ENCODE data around the gene TMOD1. TPM values are rescaled to one million over a fixed set of nuclear protein-coding genes. Genes with fewer than 3 reads are reported as not detected.

TMOD1 gene
- total RNA-seq, 1 donor from 2014 or later = 1.9 TPM

- DNase-seq (no peak), ATAC-seq (ENCODE audit: low read depth) (no peak)
- Mint-ChIP-seq H3K36me3 (ENCODE audit: low read depth) (no peaks in the 10 kb centered on the region), H3K27me3 (peaks cover 16% of the 10 kb centered on the region), H3K27ac (no peak overlapping the region), H3K4me3 (no peak overlapping the region), H3K4me1 (peaks cover 22% of the 10 kb centered on the region), H3K9me3 (no peaks in the 10 kb centered on the region)
- ChIA-PET CTCF (interaction anchor here (0.6 kb wide), 1 partner anchor 91 kb away, joined by 4 read pairs; no protein-coding TSS in a partner anchor), POLR2A (no interaction called here)
- intact Hi-C loops (cut with micrococcal nuclease) = no loop called here
- TF ChIP-seq CTCF (IDR thresholded peaks at IDR 0.05) = no peak
Measured at GRCh38 chr9:97507428-97507984, 6.0 kb downstream of the TMOD1 start.

GRCh38 chr9:97508852-97509251, 7.4 kb downstream of the TMOD1 start:
- ATAC-seq (ENCODE audit: low read depth) (no peak), DNase-seq (no peak)
- Mint-ChIP-seq H3K4me3 (no peak overlapping the region), H3K4me1 (peaks cover 16% of the 10 kb centered on the region), H3K36me3 (ENCODE audit: low read depth) (no peaks in the 10 kb centered on the region), H3K27ac (no peak overlapping the region), H3K27me3 (peaks cover 3% of the 10 kb centered on the region), H3K9me3 (no peaks in the 10 kb centered on the region)
- ChIA-PET CTCF (no interaction called here), POLR2A (no interaction called here)
- intact Hi-C loops (cut with micrococcal nuclease) = no loop called here
- TF ChIP-seq CTCF (IDR thresholded peaks at IDR 0.05) = no peak

GRCh38 chr9:97510797-97511654, 9.6 kb downstream of the TMOD1 start:
- Mint-ChIP-seq H3K27me3 (peaks cover 4% of the 10 kb centered on the region), H3K27ac (peak overlapping the region; percentile 64), H3K36me3 (ENCODE audit: low read depth) (no peaks in the 10 kb centered on the region), H3K9me3 (no peaks in the 10 kb centered on the region), H3K4me3 (no peak overlapping the region), H3K4me1 (peaks cover 16% of the 10 kb centered on the region)
- intact Hi-C loops (cut with micrococcal nuclease) = no loop called here
- DNase-seq = no peak
- ChIA-PET CTCF (interaction anchor here (2.1 kb wide), 1 partner anchor 9 kb away, joined by 6 read pairs; the partner anchor contains the start of gene TMOD1), POLR2A (interaction anchor here (0.6 to 2.0 kb wide), 3 partner anchors 9 to 525 kb away, joined by 5 to 7 read pairs (median 7); partner anchors contain the start of genes NCBP1, TMOD1 and TSTD2)
- TF ChIP-seq CTCF (IDR thresholded peaks at IDR 0.05) = no peak
- ATAC-seq (ENCODE audit: low read depth) = peak; percentile 73

GRCh38 chr9:97511655-97512427, 10.4 kb downstream of the TMOD1 start:
- Mint-ChIP-seq H3K4me1 (peaks cover 16% of the 10 kb centered on the region), H3K9me3 (no peaks in the 10 kb centered on the region), H3K27me3 (peaks cover 5% of the 10 kb centered on the region), H3K36me3 (ENCODE audit: low read depth) (no peaks in the 10 kb centered on the region), H3K4me3 (no peak overlapping the region), H3K27ac (peak overlapping the region; percentile 64)
- ATAC-seq (ENCODE audit: low read depth) (no peak), DNase-seq (no peak)
- intact Hi-C loops (cut with micrococcal nuclease) = no loop called here
- TF ChIP-seq CTCF (IDR thresholded peaks at IDR 0.05) = no peak
- CTCF ChIA-PET = interaction anchor here (2.1 kb wide), 1 partner anchor 10 kb away, joined by 6 read pairs; the partner anchor contains the start of gene TMOD1
- POLR2A ChIA-PET = interaction anchor here (1.8 to 2.0 kb wide), 2 partner anchors 10 to 121 kb away, joined by 5 to 7 read pairs; partner anchors contain the start of genes NCBP1, TMOD1 and TSTD2
